ENCODE data around the gene ONECUT1.

GRCh38 chr15:52796228-52796521, 6.0 kb upstream of the ONECUT1 start:
- no peak for TF ChIP-seq EP300 (IDR thresholded peaks at IDR 0.05)
- TF ChIP-seq POLR2AphosphoS5 (IDR thresholded peaks at IDR 0.05): no peak
- TF ChIP-seq, protein P1, sequence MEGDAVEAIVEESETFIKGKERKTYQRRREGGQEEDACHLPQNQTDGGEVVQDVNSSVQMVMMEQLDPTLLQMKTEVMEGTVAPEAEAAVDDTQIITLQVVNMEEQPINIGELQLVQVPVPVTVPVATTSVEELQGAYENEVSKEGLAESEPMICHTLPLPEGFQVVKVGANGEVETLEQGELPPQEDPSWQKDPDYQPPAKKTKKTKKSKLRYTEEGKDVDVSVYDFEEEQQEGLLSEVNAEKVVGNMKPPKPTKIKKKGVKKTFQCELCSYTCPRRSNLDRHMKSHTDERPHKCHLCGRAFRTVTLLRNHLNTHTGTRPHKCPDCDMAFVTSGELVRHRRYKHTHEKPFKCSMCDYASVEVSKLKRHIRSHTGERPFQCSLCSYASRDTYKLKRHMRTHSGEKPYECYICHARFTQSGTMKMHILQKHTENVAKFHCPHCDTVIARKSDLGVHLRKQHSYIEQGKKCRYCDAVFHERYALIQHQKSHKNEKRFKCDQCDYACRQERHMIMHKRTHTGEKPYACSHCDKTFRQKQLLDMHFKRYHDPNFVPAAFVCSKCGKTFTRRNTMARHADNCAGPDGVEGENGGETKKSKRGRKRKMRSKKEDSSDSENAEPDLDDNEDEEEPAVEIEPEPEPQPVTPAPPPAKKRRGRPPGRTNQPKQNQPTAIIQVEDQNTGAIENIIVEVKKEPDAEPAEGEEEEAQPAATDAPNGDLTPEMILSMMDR (IDR thresholded peaks at IDR 0.05): no peak
- no peak for TF ChIP-seq POLR2A (IDR thresholded peaks at IDR 0.05)
